ENCODE data around the gene TMEM131L. TPM values are rescaled to one million over a fixed set of nuclear protein-coding genes. Genes with fewer than 3 reads are reported as not detected.

Gene TMEM131L
- total and polyA plus RNA-seq, 2 donors (not counting 3 experiments of a cell fraction or from before 2014, with no cell fraction given) = 7.7 to 21.2 TPM

- intact Hi-C loops (cut with micrococcal nuclease) = no loop called here
Observed at GRCh38 chr4:153637201-153637600, 171.0 kb downstream of the TMEM131L start.

GRCh38 chr4:153638011-153638410 lies 171.9 kb downstream of the TMEM131L start:
- BruUV-seq (replicated peaks) = no TSS peak
- DNase-seq (ENCODE audit: low read depth, low spot score) (no peak), FAIRE-seq (no peak)
- Histone ChIP-seq H3K9ac (replicated peaks; ENCODE audit: extremely low read depth, insufficient read depth, low read length) (no peak overlapping the region), H3K27ac (ENCODE audit: insufficient read depth, low read depth, low read length) (no peak overlapping the region), H4K20me1 (replicated peaks; ENCODE audit: control insufficient read depth, extremely low read depth, insufficient read depth, low read length) (no peaks in the 10 kb centered on the region), H3K4me3 (replicated peaks in 1 of 3; ENCODE audit: insufficient read depth in 1 of 3, low read depth in 1 of 3, low read length in 3 of 3) (no peak overlapping the region), H3K9me1 (replicated peaks; ENCODE audit: control insufficient read depth, extremely low read depth, insufficient read depth, low read length) (no peaks in the 10 kb centered on the region), H3K4me1 (ENCODE audit: control insufficient read depth, extremely low read depth, insufficient read depth, low read length) (no peaks in the 10 kb centered on the region), H3K36me3 (ENCODE audit: control insufficient read depth in 2 of 2, extremely low read depth in 1 of 2, insufficient read depth in 2 of 2, low read length in 2 of 2) (peaks cover 7 to 11% of the 10 kb centered on the region in 2 experiments), H3K27me3 (ENCODE audit: control insufficient read depth in 2 of 2, insufficient read depth in 2 of 2, low read length in 2 of 2) (no peaks in the 10 kb centered on the region), H3K79me2 (ENCODE audit: control insufficient read depth, insufficient read depth, low read length) (no peaks in the 10 kb centered on the region), H3K4me2 (ENCODE audit: insufficient read depth, low read length) (no peak overlapping the region), H2AFZ (ENCODE audit: low read depth, low read length) (no peak overlapping the region), H3K9me3 (replicated peaks; ENCODE audit: control insufficient read depth, insufficient read depth, low read length) (no peaks in the 10 kb centered on the region)
- TF ChIP-seq POLR2AphosphoS5 (IDR thresholded peaks at IDR 0.05; ENCODE audit: insufficient read depth, low read depth, low read length) (no peak), FOS (IDR thresholded peaks at IDR 0.05; ENCODE audit: borderline replicate concordance, insufficient read depth, low read length) (no peak), JUN (IDR thresholded peaks at IDR 0.05; ENCODE audit: borderline replicate concordance, insufficient read depth, insufficient read length, low read depth) (no peak), GATA2 (IDR thresholded peaks at IDR 0.05; ENCODE audit: insufficient read depth, insufficient read length, low read depth, low read length) (no peak), MAX (IDR thresholded peaks at IDR 0.05; ENCODE audit: insufficient read depth, insufficient read length) (no peak), CTCF (IDR thresholded peaks at IDR 0.05; ENCODE audit: extremely low read depth in 1 of 2, insufficient read depth in 1 of 2, low read depth in 1 of 2, low read length in 2 of 2) (no peak), MYC (IDR thresholded peaks at IDR 0.05; ENCODE audit: low read depth, low read length) (no peak), POLR2A (IDR thresholded peaks at IDR 0.05; ENCODE audit: low read depth, low read length) (no peak), EZH2 (IDR thresholded peaks at IDR 0.05; ENCODE audit: borderline replicate concordance, low read depth, low read length, severe bottlenecking) (no peak)
- intact Hi-C loops (cut with micrococcal nuclease) (no loop called here), dilution Hi-C loops (cut with MboI; ENCODE audit: extremely low pct_ligation_motif_present, low sequenced_read_pairs) (no loop called here)
- ChIA-PET CTCF (interaction anchor here (2.3 kb wide), 1 partner anchor 112 kb away, joined by 12 read pairs; no protein-coding TSS in a partner anchor), POLR2A (no interaction called here)

More at GRCh38 chr4:153637201-153637600, 171.0 kb downstream of the TMEM131L start:
- DNase-seq (ENCODE audit: low read depth, low spot score) = no peak
- Histone ChIP-seq H2AFZ (ENCODE audit: low read depth, low read length) (no peak overlapping the region), H3K4me2 (ENCODE audit: insufficient read depth, low read length) (no peak overlapping the region), H3K79me2 (ENCODE audit: control insufficient read depth, insufficient read depth, low read length) (no peaks in the 10 kb centered on the region), H3K4me3 (replicated peaks in 1 of 3; ENCODE audit: insufficient read depth in 1 of 3, low read depth in 1 of 3, low read length in 3 of 3) (no peak overlapping the region), H3K27ac (ENCODE audit: insufficient read depth, low read depth, low read length) (no peak overlapping the region), H4K20me1 (replicated peaks; ENCODE audit: control insufficient read depth, extremely low read depth, insufficient read depth, low read length) (no peaks in the 10 kb centered on the region), H3K36me3 (ENCODE audit: control insufficient read depth in 2 of 2, extremely low read depth in 1 of 2, insufficient read depth in 2 of 2, low read length in 2 of 2) (peaks cover 9 to 13% of the 10 kb centered on the region in 2 experiments), H3K9ac (replicated peaks; ENCODE audit: extremely low read depth, insufficient read depth, low read length) (no peak overlapping the region), H3K9me1 (replicated peaks; ENCODE audit: control insufficient read depth, extremely low read depth, insufficient read depth, low read length) (no peaks in the 10 kb centered on the region), H3K4me1 (ENCODE audit: control insufficient read depth, extremely low read depth, insufficient read depth, low read length) (no peaks in the 10 kb centered on the region), H3K9me3 (replicated peaks; ENCODE audit: control insufficient read depth, insufficient read depth, low read length) (no peaks in the 10 kb centered on the region), H3K27me3 (ENCODE audit: control insufficient read depth in 2 of 2, insufficient read depth in 2 of 2, low read length in 2 of 2) (no peaks in the 10 kb centered on the region)
- ChIA-PET POLR2A (no interaction called here), CTCF (interaction anchor here (7.1 kb wide), 1 partner anchor 112 kb away, joined by 96 read pairs; no protein-coding TSS in a partner anchor)
- no peak for TF ChIP-seq MYC (IDR thresholded peaks at IDR 0.05; ENCODE audit: low read depth, low read length)
- BruUV-seq (replicated peaks) = no TSS peak
- dilution Hi-C loops (cut with MboI; ENCODE audit: extremely low pct_ligation_motif_present, low sequenced_read_pairs) = no loop called here
- FAIRE-seq = no peak

Data from endothelial cell of umbilical vein (primary cell).